Neural cell (in vitro differentiated cells): ENCODE data around the gene KLK7. TPM values are rescaled to one million over a fixed set of nuclear protein-coding genes. Genes with fewer than 3 reads are reported as not detected.

Experiments used
- H2AFZ ChIP-seq: fragments of 200-600, 300-800 bp; sonication (generic), shearing (Covaris generic); 2 replicates; pipeline ENCODE4 v1.6.0; 2014; ENCODE audit warnings: low read depth, mild to moderate bottlenecking, antibody characterized with exemption, low read length, moderate library complexity
- H3F3A ChIP-seq: fragments of 200-600 bp; shearing (Covaris generic); 2 replicates; pipeline ENCODE4 v1.6.1; 2016; ENCODE audit warnings: mild to moderate bottlenecking, moderate library complexity, mixed read lengths, antibody characterized with exemption, low read length; ENCODE audit not compliant: insufficient read depth, poor library complexity, severe bottlenecking
- H3K27ac ChIP-seq: fragments of 200-600, 300-800 bp; sonication (generic), shearing (Covaris generic); 2 replicates; pipeline ENCODE4 v1.5.1; 2014; ENCODE audit warnings: mild to moderate bottlenecking, low read length, moderate library complexity
- H3K27me3 ChIP-seq: fragments of 300-800, 200-600 bp; sonication (generic), shearing (Covaris generic); 2 replicates; pipeline ENCODE4 v1.6.0; 2014; ENCODE audit warnings: mild to moderate bottlenecking, low read depth, low read length, moderate library complexity; ENCODE audit not compliant: insufficient read depth
- H3K36me3 ChIP-seq: fragments of 300-800, 200-600 bp; sonication (generic), shearing (Covaris generic); 2 replicates; pipeline ENCODE4 v1.5.1; 2014; ENCODE audit warnings: mild to moderate bottlenecking, antibody characterized with exemption, low read length, moderate library complexity; ENCODE audit not compliant: insufficient read depth
- H3K4me2 ChIP-seq: fragments of 300-800, 200-600 bp; sonication (generic), shearing (Covaris generic); 2 replicates; pipeline ENCODE4 v1.6.0; 2014; ENCODE audit warnings: mild to moderate bottlenecking, low read length
- H3K4me3 ChIP-seq: fragments of 300-800, 200-600 bp; sonication (generic), shearing (Covaris generic); 2 replicates; pipeline ENCODE4 v1.5.1; 2014; ENCODE audit warnings: mild to moderate bottlenecking, low read length, moderate library complexity
- H3K79me2 ChIP-seq: fragments of 200-600 bp; shearing (Covaris generic); replicated peaks from 2 replicates; pipeline ENCODE4 v1.6.0; 2014; ENCODE audit warnings: mild to moderate bottlenecking, low read length, moderate library complexity; ENCODE audit not compliant: insufficient read depth
- H3K9ac ChIP-seq: fragments of 300-800, 200-600 bp; sonication (generic), shearing (Covaris generic); 2 replicates; pipeline ENCODE4 v1.6.1; 2016; ENCODE audit warnings: mild to moderate bottlenecking, low read length, mixed read lengths
- H3K9me2 ChIP-seq: fragments of 200-600 bp; shearing (Covaris generic); 2 replicates; pipeline ENCODE4 v1.6.1; 2016; ENCODE audit warnings: mild to moderate bottlenecking, low read length, mixed read lengths; ENCODE audit not compliant: insufficient read depth
- H3K9me3 ChIP-seq: fragments of 200-600, 300-800 bp; sonication (generic), shearing (Covaris generic); 2 replicates; pipeline ENCODE4 v1.6.1; 2016; ENCODE audit warnings: mild to moderate bottlenecking, mixed run types, low read length, moderate library complexity, mixed read lengths
- H4K20me1 ChIP-seq: fragments of 200-600 bp; shearing (Covaris generic); 2 replicates; pipeline ENCODE4 v1.6.1; 2016; ENCODE audit warnings: mild to moderate bottlenecking, mixed run types; ENCODE audit not compliant: insufficient read depth
- EP300 ChIP-seq: fragments of 450-650 bp; conservative IDR thresholded peaks from 2 replicates; pipeline ENCODE4 v1.6.1; 2014; ENCODE audit warnings: antibody characterized with exemption, mild to moderate bottlenecking, moderate library complexity; ENCODE audit not compliant: poor library complexity, severe bottlenecking
- MXI1 ChIP-seq: fragments of 450-650 bp; conservative IDR thresholded peaks from 2 replicates; pipeline ENCODE4 v1.6.1; 2014; ENCODE audit warnings: antibody characterized with exemption, mild to moderate bottlenecking; ENCODE audit not compliant: poor library complexity, severe bottlenecking
- POLR2AphosphoS5 ChIP-seq: IDR thresholded peaks from 2 replicates; pipeline ENCODE4 v1.6.1; 2012
- RAD21 ChIP-seq: fragments of 450-650 bp; conservative IDR thresholded peaks from 2 replicates; pipeline ENCODE4 v1.6.1; 2014; ENCODE audit warnings: antibody characterized with exemption, mild to moderate bottlenecking, moderate library complexity
- REST ChIP-seq: IDR thresholded peaks from 2 replicates; pipeline ENCODE4 v1.6.1; 2012; ENCODE audit warnings: borderline replicate concordance
- SMC3 ChIP-seq: fragments of 450-650 bp; conservative IDR thresholded peaks from 2 replicates; pipeline ENCODE4 v1.6.1; 2014; ENCODE audit warnings: antibody characterized with exemption, mild to moderate bottlenecking, moderate library complexity; ENCODE audit not compliant: poor library complexity
- polyA plus RNA-seq: library from polyadenylated mRNA; depleted of rRNA; stranded (reverse); fragments of >200 nt; gene quantifications from 2 replicates; pipeline ENCODE4 v1.2.3, GENCODE V29; 2014
- TF ChIP-seq, protein P1 (sequence below): fragments of 450-650 bp; IDR thresholded peaks from 2 replicates; pipeline ENCODE4 v1.5.1; 2014; ENCODE audit warnings: antibody characterized with exemption, mild to moderate bottlenecking, moderate library complexity; ENCODE audit not compliant: poor library complexity, severe bottlenecking

The KLK7 gene
- polyA plus RNA-seq, 1 donor from 2014 or later = not detected

- Histone ChIP-seq H3K27me3 (peaks cover 30% of the 10 kb centered on the region), H3K4me2 (no peak overlapping the region), H2AFZ (no peak overlapping the region), H4K20me1 (no peaks in the 10 kb centered on the region), H3K79me2 (no peaks in the 10 kb centered on the region), H3F3A (no peaks in the 10 kb centered on the region), H3K9me3 (no peaks in the 10 kb centered on the region), H3K9ac (no peak overlapping the region), H3K4me3 (no peak overlapping the region), H3K36me3 (no peaks in the 10 kb centered on the region), H3K27ac (no peak overlapping the region), H3K9me2 (no peaks in the 10 kb centered on the region)
- TF ChIP-seq, protein P1, sequence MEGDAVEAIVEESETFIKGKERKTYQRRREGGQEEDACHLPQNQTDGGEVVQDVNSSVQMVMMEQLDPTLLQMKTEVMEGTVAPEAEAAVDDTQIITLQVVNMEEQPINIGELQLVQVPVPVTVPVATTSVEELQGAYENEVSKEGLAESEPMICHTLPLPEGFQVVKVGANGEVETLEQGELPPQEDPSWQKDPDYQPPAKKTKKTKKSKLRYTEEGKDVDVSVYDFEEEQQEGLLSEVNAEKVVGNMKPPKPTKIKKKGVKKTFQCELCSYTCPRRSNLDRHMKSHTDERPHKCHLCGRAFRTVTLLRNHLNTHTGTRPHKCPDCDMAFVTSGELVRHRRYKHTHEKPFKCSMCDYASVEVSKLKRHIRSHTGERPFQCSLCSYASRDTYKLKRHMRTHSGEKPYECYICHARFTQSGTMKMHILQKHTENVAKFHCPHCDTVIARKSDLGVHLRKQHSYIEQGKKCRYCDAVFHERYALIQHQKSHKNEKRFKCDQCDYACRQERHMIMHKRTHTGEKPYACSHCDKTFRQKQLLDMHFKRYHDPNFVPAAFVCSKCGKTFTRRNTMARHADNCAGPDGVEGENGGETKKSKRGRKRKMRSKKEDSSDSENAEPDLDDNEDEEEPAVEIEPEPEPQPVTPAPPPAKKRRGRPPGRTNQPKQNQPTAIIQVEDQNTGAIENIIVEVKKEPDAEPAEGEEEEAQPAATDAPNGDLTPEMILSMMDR = no peak
- TF ChIP-seq RAD21 (no peak), EP300 (no peak), REST (no peak), MXI1 (no peak), SMC3 (no peak), POLR2AphosphoS5 (no peak)
Observed at GRCh38 chr19:51022526-51022925, 38.8 kb upstream of the KLK7 start.

DNA sequence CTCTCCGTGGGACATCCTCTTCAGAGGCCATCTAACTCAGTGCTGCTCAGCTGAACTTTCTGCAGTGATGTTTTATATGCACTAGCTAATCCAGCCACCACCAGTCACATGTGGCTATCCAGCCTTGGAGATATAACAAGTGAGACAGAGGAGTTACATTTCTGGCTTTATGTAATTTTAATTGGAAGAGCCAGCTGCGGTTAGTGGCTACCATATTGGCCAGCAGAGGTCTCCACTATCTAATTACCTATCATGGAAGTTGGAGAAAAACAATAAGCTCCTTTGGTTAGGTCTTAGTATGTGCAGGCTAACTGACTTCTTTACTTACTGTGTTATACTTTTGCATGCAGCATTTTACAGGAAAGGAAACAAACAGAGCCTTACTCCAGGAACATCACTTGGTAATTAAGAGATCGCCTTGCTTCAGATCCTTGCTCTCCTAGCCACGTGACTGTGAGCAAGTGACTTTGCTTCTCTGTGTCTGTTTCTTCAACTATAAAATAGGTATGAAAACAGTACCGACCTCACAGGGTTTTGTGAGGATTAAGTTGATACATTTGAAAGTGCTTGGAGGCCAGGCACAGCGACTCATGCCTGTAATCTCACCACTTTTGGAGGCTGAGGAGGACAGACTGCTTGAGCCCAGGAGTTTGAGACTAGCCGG, 37.4 kb upstream of the KLK7 start:
- TF ChIP-seq RAD21 (peak; percentile 46), REST (no peak), SMC3 (peak; percentile 70), MXI1 (no peak)
- TF ChIP-seq, protein P1 = peak; percentile 66
- no peak overlapping the region for H3K4me3 ChIP-seq
- H3K9me3 ChIP-seq = no peaks in the 10 kb centered on the region
- no peaks in the 10 kb centered on the region for H3F3A ChIP-seq
- no peaks in the 10 kb centered on the region for H3K9me2 ChIP-seq
- H3K9ac ChIP-seq = no peak overlapping the region
- no peak overlapping the region for H3K4me2 ChIP-seq
- no peak overlapping the region for H3K27ac ChIP-seq
- no peaks in the 10 kb centered on the region for H3K36me3 ChIP-seq
- H3K27me3 ChIP-seq = peaks cover 44% of the 10 kb centered on the region
- H4K20me1 ChIP-seq = no peaks in the 10 kb centered on the region
- no peak overlapping the region for H2AFZ ChIP-seq
- H3K79me2 ChIP-seq = no peaks in the 10 kb centered on the region
